Measurements from ENCODE around the gene ZBTB40.

- TF ChIP-seq EZH2 (IDR thresholded peaks at IDR 0.05; ENCODE audit: borderline replicate concordance, low read length) (no peak), CTCF (IDR thresholded peaks at IDR 0.05; ENCODE audit: low read length) (no peak)
Observed at GRCh38 chr1:22500058-22500457, 48.4 kb downstream of the ZBTB40 start.

Measured in OCI-LY1 (cell line).